Measurements from ENCODE around the gene TNFRSF1A.
"Not testable (repeated sequence)": the region's sequence is repeated elsewhere in the genome, so short reads cannot be mapped to it uniquely, and the experiment has no call there.

TNFRSF1A gene

DNA sequence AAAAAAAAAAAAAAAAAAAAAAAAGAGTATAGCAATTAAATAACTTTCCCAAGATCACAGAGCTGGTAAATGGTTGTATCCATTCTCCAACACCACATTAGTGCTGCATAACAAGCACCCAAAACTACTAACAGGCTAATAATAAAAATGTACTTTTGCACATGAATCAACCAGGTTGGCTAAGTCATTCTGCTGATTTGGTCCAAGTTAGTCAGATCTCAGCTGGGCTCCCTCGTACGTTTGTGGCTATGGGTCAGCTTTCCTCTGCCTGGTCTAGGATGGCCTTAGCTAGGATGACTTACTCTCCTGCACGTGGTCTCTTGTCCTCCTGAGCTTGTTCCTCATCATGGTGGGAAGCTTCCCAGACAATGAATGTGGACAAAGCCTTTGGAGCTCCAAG lies 39.3 kb downstream of the TNFRSF1A start:
- no peak overlapping the region for H3K4me3 ChIP-seq (ENCODE audit: low read depth, low read length)
- TF ChIP-seq, protein P1, sequence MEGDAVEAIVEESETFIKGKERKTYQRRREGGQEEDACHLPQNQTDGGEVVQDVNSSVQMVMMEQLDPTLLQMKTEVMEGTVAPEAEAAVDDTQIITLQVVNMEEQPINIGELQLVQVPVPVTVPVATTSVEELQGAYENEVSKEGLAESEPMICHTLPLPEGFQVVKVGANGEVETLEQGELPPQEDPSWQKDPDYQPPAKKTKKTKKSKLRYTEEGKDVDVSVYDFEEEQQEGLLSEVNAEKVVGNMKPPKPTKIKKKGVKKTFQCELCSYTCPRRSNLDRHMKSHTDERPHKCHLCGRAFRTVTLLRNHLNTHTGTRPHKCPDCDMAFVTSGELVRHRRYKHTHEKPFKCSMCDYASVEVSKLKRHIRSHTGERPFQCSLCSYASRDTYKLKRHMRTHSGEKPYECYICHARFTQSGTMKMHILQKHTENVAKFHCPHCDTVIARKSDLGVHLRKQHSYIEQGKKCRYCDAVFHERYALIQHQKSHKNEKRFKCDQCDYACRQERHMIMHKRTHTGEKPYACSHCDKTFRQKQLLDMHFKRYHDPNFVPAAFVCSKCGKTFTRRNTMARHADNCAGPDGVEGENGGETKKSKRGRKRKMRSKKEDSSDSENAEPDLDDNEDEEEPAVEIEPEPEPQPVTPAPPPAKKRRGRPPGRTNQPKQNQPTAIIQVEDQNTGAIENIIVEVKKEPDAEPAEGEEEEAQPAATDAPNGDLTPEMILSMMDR (IDR thresholded peaks at IDR 0.05; ENCODE audit: control insufficient read depth, extremely low read depth, insufficient read depth) = no peak
- no peak for DNase-seq (ENCODE audit: low read depth)

DNA sequence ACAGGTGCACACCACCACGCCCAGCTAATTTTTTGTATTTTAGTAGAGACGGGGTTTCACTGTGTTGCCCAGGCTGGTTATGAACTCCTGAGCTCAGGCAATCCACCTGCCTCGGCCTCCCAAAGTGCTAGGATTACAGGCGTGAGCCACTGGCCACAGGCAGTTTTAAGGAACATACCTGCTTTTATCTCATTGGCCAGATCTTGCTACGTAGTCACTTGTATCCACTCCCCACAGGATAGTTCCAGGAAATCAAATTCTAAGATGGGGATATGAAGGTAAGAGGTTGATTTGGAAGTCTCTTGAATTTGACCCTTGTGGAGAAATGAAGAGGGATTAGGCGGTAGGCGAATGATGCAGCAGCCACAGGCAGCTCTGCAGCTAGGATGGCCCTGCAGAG lies 40.2 kb downstream of the TNFRSF1A start:
- TF ChIP-seq, protein P1 (IDR thresholded peaks at IDR 0.05; ENCODE audit: control insufficient read depth, extremely low read depth, insufficient read depth) = no peak
- no peak for DNase-seq (ENCODE audit: low read depth)
- no peak overlapping the region for H3K4me3 ChIP-seq (ENCODE audit: low read depth, low read length)

DNA sequence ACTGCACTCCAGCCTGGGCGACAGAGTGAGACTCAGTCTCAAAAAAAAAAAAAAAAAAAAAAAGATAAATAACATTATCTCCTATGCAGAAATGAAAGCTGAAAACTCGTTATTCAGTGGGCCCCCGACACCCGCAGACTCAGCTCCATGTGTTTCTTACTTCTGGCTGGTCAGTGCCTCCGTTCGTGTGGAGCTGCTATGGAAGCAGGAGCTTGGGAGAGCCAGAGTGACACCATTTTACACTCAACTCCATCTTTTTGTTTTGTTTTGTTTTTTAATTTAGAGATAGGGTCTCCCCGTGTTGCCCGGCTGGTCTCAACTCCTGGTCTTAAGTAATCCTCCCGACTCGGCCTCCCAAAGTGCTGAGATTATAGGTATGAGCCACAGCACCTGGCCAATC lies 44.7 kb downstream of the TNFRSF1A start:
- TF ChIP-seq, protein P1 (IDR thresholded peaks at IDR 0.05; ENCODE audit: control insufficient read depth, extremely low read depth, insufficient read depth) = no peak
- no peak overlapping the region for H3K4me3 ChIP-seq (ENCODE audit: low read depth, low read length)
- no peak for DNase-seq (ENCODE audit: low read depth)

DNA sequence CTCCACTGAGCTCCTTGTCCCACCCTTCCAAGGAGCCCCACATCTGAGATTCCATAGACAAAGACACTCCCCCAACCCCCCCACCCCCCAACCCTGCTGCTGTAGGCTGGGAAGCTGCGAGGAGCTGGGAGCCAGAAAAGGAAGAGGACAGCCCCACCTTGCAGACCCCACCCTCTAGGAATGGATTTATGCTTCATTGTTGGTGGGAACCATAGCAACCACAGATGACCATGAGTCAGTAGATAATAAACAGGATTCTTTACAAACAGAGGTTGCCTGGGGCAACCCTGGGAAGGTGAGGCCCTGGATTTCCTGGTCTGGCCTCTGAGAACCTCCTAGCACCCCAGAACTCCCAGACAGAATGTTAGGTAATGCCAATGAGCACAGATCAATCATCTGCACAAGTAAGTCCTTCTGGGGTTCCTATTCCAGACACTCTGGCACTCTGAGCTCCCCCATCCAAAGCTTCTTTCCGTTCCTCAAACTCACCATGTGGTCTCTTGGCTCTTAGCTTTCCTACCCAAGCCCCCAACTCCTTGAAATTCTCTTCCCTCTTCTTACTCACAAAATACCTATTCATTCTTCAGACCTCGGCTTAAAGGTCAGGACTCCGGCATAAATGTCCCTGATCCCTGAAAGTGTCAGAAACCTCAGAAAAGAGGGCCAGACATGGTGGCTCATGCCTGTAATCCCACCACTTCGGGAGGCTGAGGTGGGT lies 46.6 kb downstream of the TNFRSF1A start:
- peak; percentile 19 for DNase-seq (ENCODE audit: low read depth)
- TF ChIP-seq, protein P1 (IDR thresholded peaks at IDR 0.05; ENCODE audit: control insufficient read depth, extremely low read depth, insufficient read depth) = no peak
- H3K4me3 ChIP-seq (ENCODE audit: low read depth, low read length) = no peak overlapping the region

DNA sequence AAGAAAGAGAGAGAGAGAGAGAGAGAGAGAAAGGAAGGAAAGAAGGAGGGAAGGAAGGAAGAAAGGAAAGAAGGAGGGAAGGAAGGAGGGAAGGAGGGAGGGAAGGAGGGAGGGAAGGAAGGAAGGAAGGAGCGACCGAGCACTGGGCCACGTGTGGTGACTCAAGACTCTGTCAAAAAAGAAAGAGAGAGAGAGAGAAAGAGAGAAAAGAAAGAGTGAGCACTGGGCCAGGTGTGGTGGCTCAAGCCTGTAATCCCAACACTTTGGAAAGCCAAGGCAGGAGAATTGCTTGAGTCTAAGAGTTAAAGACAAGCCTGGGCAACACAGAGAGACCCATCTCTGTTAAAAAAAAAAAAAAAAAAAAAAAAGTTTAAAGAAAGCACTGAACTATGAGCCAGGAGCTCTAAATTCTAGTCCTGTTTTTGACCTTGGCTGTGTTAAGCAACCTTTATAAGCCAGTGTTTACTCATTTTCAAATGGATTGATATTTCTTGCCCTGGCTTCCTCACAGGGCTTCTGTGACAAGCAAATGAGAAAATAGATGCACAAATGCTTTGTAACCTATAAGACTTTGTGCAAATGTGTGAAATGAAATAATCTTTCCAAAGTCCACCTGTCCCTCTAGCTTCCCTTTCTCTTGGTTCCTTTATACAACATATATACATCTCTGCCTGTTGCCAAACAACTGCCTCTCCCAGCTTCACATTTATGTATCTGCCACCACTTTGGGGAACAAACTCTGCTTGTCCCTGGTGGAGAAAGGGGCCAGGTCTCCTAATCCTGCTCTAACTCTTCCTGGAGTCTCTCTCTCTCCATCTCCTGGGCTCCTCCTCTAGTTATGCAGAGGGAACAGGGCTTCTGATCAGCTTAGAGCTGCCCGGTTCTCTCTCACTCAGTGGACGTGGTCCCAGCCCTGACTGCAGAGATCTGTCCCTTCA lies 47.5 kb downstream of the TNFRSF1A start:
- H3K4me3 ChIP-seq (ENCODE audit: low read depth, low read length) = no peak overlapping the region
- DNase-seq (ENCODE audit: low read depth) = no peak
- TF ChIP-seq, protein P1 (IDR thresholded peaks at IDR 0.05; ENCODE audit: control insufficient read depth, extremely low read depth, insufficient read depth) = no peak

DNA sequence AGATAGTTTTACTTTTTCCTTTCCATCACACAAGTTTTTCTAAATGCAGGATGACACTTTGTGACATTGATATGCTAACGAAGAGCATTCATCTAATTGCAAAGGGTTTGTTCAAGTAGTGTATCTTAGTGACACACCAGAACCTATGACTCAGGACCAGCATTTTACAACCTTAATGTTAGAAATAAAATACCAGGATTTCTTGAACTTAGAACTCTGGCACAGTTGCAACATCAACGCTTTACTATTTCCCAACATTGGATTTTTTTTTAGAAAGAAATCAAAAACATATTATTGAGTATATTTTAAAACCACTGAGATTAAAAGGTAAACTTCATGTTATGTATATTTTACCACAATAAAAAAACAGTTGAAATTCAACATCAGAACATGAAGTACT lies 49.3 kb downstream of the TNFRSF1A start:
- no peak overlapping the region for H3K4me3 ChIP-seq (ENCODE audit: low read depth, low read length)
- DNase-seq (ENCODE audit: low read depth) = no peak
- TF ChIP-seq, protein P1 (IDR thresholded peaks at IDR 0.05; ENCODE audit: control insufficient read depth, extremely low read depth, insufficient read depth) = no peak

DNA sequence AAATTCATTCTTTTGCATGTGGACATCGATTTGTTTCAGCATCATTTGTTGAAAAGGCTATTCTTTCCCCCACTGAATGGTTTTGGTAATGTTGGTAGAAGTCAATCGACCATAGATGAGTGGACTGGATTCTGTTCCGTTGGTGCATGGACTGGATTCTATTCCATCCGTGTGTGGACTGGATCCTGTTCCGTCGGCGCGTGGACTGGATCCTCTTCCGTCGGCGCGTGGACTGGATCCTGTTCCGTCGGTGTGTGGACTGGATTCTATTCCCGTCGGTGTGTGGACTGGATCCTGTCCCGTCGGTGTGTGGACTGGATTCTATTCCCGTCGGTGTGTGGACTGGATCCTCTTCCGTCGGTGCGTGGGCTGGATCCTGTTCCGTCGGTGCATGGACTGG lies 52.0 kb downstream of the TNFRSF1A start:
- not testable (repeated sequence) for H3K4me3 ChIP-seq (ENCODE audit: low read depth, low read length); DNase-seq (ENCODE audit: low read depth)

DNA sequence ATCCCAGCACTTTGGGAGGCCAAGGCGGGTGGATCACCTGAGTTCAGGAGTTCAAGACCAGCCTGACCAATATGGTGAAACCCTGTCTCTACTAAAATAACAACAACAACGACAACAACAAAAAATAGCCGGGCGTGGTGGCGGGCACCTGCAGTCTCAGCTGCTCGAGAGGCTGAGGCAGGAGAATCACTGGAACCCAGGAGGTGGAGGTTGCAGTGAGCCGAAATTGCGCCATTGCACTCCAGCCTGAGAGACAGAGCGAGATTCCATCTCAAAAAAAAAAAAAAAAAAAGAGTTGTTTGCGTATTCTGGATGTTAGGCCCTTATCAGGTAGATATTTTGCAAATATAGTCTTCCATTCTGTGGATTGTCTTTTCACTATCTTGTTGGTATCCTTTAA lies 52.8 kb downstream of the TNFRSF1A start:
- DNase-seq (ENCODE audit: low read depth); H3K4me3 ChIP-seq (ENCODE audit: low read depth, low read length): not testable (repeated sequence)

Data from LNCaP clone FGC (cell line).